Heart left ventricle (tissue), 16 donors: ENCODE data around the gene KLHL26. TPM values are rescaled to one million over a fixed set of nuclear protein-coding genes. Genes with fewer than 3 reads are reported as not detected.

ENCODE experiments used
- ATAC-seq, 4 donors: fragments of 200-7000 bp; cut with Tn5 transposase; one replicate each; pipeline ENCODE4 v1.9.1; 2020 to 2022; ENCODE audit warnings: moderate library complexity in 4 of 4, mild to moderate bottlenecking in 3 of 4, moderate number of reproducible peaks in 1 of 4
- DNase-seq, 5 donors: peaks; one replicate each; pipeline ENCODE4 v3.0.0-alpha.2; 2020
- H3K27ac ChIP-seq, 12 donors: fragments of 200-600 bp; sonication (generic) in 4 of 12; one replicate each; pipeline versions ENCODE4 v1.5.0 to v1.8.0; 2016 to 2022; ENCODE audit warnings: mild to moderate bottlenecking in 2 of 12
- H3K27me3 ChIP-seq, 9 donors: fragments of 200-600 bp; sonication (generic) in 2 of 9; one replicate each; pipeline versions ENCODE4 v1.5.1 to v1.8.0; 2016 to 2022; ENCODE audit warnings: mild to moderate bottlenecking in 3 of 9
- H3K36me3 ChIP-seq, 9 donors: fragments of 200-600 bp; sonication (generic) in 2 of 9; one replicate each; pipeline versions ENCODE4 v1.5.0 to v1.8.0; 2018 to 2022; ENCODE audit warnings: mild to moderate bottlenecking in 2 of 9
- H3K4me1 ChIP-seq, 12 donors: fragments of 200-600 bp; sonication (generic) in 4 of 12; one replicate each; pipeline versions ENCODE4 v1.5.0 to v1.8.0; 2016 to 2022; ENCODE audit warnings: mild to moderate bottlenecking in 3 of 12
- H3K4me3 ChIP-seq, 12 donors: fragments of 200-600 bp; sonication (generic) in 4 of 12; one replicate each; pipeline versions ENCODE4 v1.5.0 to v1.8.0; 2017 to 2022; ENCODE audit warnings: mild to moderate bottlenecking in 9 of 12, moderate library complexity in 4 of 12
- H3K9me3 ChIP-seq, 12 donors: fragments of 200-600 bp; sonication (generic) in 4 of 12; one replicate each; pipeline versions ENCODE4 v1.5.0 to v1.8.0; 2016 to 2022; ENCODE audit warnings: mild to moderate bottlenecking in 1 of 12
- POLR2A ChIP-seq, 2 donors: fragments of 450-650 bp; IDR thresholded peaks; one replicate each; pipeline ENCODE4 v1.6.1; 2017; ENCODE audit warnings: antibody characterized with exemption in 2 of 2, mild to moderate bottlenecking in 2 of 2, moderate library complexity in 2 of 2
- WGBS, 4 donors: extraction: QIAGEN DNeasy Blood & Tissue Kit in 2 of 4; methylation state at CpG; one replicate each; pipeline versions ENCODE4 v1.1.5 to v1.1.7; 2013 to 2018; 5-methylcytosine and 5-hydroxymethylcytosine counted together
- intact Hi-C, 10 donors: fragments of 100-400 bp; cut with DNase I; formaldehyde crosslinking; loops; one replicate each; pipeline versions ENCODE4 v1.11.1 to v1.14.2; 2022
- polyA plus RNA-seq, 2 donors: library from polyadenylated mRNA; stranded (reverse); fragments of 200-250 nt; gene quantifications; one replicate each; pipeline ENCODE4 v1.2.3, GENCODE V29; 2013
- total RNA-seq, 9 donors: library from RNA; depleted of rRNA in 2 of 9; stranded (reverse); fragments of >200 nt in 2 of 9; fragmentation: NEBNext Ultra II Directional in 3 of 9; extraction: Animal tissue kit (Norgen Biotek cat#: 25700) in 3 of 9; gene quantifications; one replicate each; pipeline versions ENCODE4 v1.1.0 to v1.2.4, GENCODE V29; 2016 to 2023
- TF ChIP-seq, protein P1 (sequence below), 12 donors: fragments of 200-600 bp; sonication (generic) in 4 of 12; IDR thresholded peaks; one replicate each; pipeline versions ENCODE4 v1.5.0 to v1.8.0; 2018 to 2022; ENCODE audit warnings: antibody characterized with exemption in 12 of 12, mild to moderate bottlenecking in 5 of 12
- donor health status: ischemic (EF 13 %, LVEDD 7.1; RV severe dilation, severe dysfunction).
- donor health status: healthy with polysubstance abuse.
- donor health status: DM: no; HTN: yes; CAD: no.
- donor health status: DM: no; HTN: no; CAD: no.
- donor health status: ischemic (EF 25% LVEDD 6.9; RV normal size, moderate dysfunction).
- donor health status: ischemic (EF 25% LVEDD 5.7; RV mildly dilated, moderate dysfunction).
- donor health status: healthy.
- donor health status: DM: yes; HTN: yes; CAD: no.
- donor health status: ischemic (EF 35%, LVEDD 5.7; RV mildly dilated, moderate dysfunction).
- donor health status: nonischemic (EF 11% LVEDD 7.7; RV severe dilation, severe dysfunction).
- donor health status: DM: yes; HTN: yes; CAD: no.
- donor health status: PGD.
- donor health status: ischemic (EF 29% LVEDD 5.4; RV normal size, mild dysfunction).
- donor health status: nonischemic (EF 23%, LVEDD 6.1; RV moderate dilation, normal function).

The KLHL26 gene
- total and polyA plus RNA-seq, 11 donors = 2.8 to 11.4 (median 5.8) TPM

GRCh38 chr19:18683958-18684641 lies 47.3 kb downstream of the KLHL26 start:
- 20 to 39% (median 22%) methylated on average over 8 to 16 of the region's 16 CpGs; no CpG with 5 or more reads in 1 of the 4 donors for WGBS, 4 donors
- DNase-seq (no peak), ATAC-seq (no peak)
- TF ChIP-seq, protein P1, sequence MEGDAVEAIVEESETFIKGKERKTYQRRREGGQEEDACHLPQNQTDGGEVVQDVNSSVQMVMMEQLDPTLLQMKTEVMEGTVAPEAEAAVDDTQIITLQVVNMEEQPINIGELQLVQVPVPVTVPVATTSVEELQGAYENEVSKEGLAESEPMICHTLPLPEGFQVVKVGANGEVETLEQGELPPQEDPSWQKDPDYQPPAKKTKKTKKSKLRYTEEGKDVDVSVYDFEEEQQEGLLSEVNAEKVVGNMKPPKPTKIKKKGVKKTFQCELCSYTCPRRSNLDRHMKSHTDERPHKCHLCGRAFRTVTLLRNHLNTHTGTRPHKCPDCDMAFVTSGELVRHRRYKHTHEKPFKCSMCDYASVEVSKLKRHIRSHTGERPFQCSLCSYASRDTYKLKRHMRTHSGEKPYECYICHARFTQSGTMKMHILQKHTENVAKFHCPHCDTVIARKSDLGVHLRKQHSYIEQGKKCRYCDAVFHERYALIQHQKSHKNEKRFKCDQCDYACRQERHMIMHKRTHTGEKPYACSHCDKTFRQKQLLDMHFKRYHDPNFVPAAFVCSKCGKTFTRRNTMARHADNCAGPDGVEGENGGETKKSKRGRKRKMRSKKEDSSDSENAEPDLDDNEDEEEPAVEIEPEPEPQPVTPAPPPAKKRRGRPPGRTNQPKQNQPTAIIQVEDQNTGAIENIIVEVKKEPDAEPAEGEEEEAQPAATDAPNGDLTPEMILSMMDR (IDR thresholded peaks at IDR 0.05) = no peak
- TF ChIP-seq POLR2A (IDR thresholded peaks at IDR 0.05) = no peak
- H3K27ac ChIP-seq = peak overlapping the region in 7 of 12 donors; percentile 63 to 91 (median 85)
- H3K9me3 ChIP-seq = no peaks in the 10 kb centered on the region
- intact Hi-C loops = loop anchor here in 8 of 10 donors (5.0 to 10.0 kb wide), 6 partner anchors 47 to 219 kb away; partner anchors contain the start of genes UPF1 (in 3 of the 8) and KLHL26 (in 2 of the 8)
- no peaks in the 10 kb centered on the region for H3K27me3 ChIP-seq
- peaks cover 4 to 24% (median 11%) of the 10 kb centered on the region in 12 donors for H3K4me1 ChIP-seq
- H3K4me3 ChIP-seq = peak overlapping the region; percentile 25 to 75 (median 64)
- no peaks in the 10 kb centered on the region for H3K36me3 ChIP-seq

GRCh38 chr19:18684642-18684993 lies 47.8 kb downstream of the KLHL26 start:
- DNase-seq (no peak), ATAC-seq (no peak)
- WGBS, 4 donors = 94 to 100% (median 97%) methylated on average over 3 of the region's 3 CpGs
- intact Hi-C loops = loop anchor here in 8 of 10 donors (5.0 to 10.0 kb wide), 6 partner anchors 47 to 220 kb away; partner anchors contain the start of genes UPF1 (in 3 of the 8) and KLHL26 (in 2 of the 8)
- H3K4me3 ChIP-seq = peak overlapping the region in 5 of 12 donors; percentile 54 to 75 (median 68)
- no peaks in the 10 kb centered on the region for H3K27me3 ChIP-seq
- no peaks in the 10 kb centered on the region for H3K36me3 ChIP-seq
- no peaks in the 10 kb centered on the region for H3K9me3 ChIP-seq
- no peak overlapping the region for H3K27ac ChIP-seq
- peaks cover 4 to 24% (median 11%) of the 10 kb centered on the region in 12 donors for H3K4me1 ChIP-seq
- TF ChIP-seq POLR2A (IDR thresholded peaks at IDR 0.05) = no peak
- TF ChIP-seq, protein P1 (IDR thresholded peaks at IDR 0.05) = no peak

DNA sequence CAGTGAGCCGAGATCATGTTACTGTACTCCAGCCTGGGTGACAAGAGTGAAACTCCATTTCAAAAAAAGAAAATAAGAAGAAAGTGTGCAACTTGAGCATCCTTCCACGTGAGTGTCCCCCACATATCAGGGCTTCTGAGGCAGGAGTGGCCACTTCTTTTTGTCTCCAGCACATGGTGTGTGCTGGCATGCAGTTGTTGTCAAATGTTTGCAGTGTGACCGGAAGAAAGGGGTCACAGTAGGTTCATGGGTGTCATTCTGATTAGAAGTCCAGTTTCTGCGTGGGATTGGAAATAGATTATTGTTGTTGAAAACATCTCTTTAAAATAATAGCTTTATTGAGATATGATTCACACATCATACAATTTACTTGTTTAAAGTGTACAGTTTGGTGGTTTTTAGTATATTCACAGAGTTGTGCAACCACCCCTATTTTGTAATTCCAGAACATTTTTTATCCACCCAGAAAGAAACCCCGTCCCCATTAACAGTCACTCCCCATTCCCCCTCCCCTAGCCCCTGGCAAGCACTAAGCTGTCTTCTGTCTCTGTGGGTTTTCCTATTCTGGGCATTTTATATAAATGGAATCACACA lies 48.9 kb downstream of the KLHL26 start:
- no peaks in the 10 kb centered on the region for H3K36me3 ChIP-seq
- ATAC-seq (no peak), DNase-seq (no peak)
- peaks cover 4 to 24% (median 11%) of the 10 kb centered on the region in 12 donors for H3K4me1 ChIP-seq
- intact Hi-C loops = loop anchor here in 6 of 10 donors (5.0 to 10.0 kb wide), 4 partner anchors 147 to 221 kb away; partner anchors contain the start of gene UPF1 (in 3 of the 6)
- no peaks in the 10 kb centered on the region for H3K9me3 ChIP-seq
- 63 to 77% (median 71%) methylated on average over 5 of the region's 5 CpGs for WGBS, 4 donors
- TF ChIP-seq POLR2A (IDR thresholded peaks at IDR 0.05) = no peak
- TF ChIP-seq, protein P1 (IDR thresholded peaks at IDR 0.05) = no peak
- H3K27ac ChIP-seq = no peak overlapping the region
- no peaks in the 10 kb centered on the region for H3K27me3 ChIP-seq
- no peak overlapping the region for H3K4me3 ChIP-seq
